Stomach smooth muscle (tissue), 2 donors: ENCODE data around the gene RIC3.

Experiments used
- H3K27ac ChIP-seq: one replicate; pipeline ENCODE4 v1.7.0; 2013; ENCODE audit warnings: mild to moderate bottlenecking, low read length, inconsistent platforms
- H3K27me3 ChIP-seq, 2 donors: one replicate each; pipeline ENCODE4 v1.7.0; 2013; ENCODE audit warnings: low read length in 2 of 2; ENCODE audit not compliant: insufficient read depth in 2 of 2, control insufficient read depth in 1 of 2
- H3K36me3 ChIP-seq, 2 donors: one replicate each; pipeline ENCODE4 v1.7.0; 2013; ENCODE audit warnings: low read length in 2 of 2; ENCODE audit not compliant: control insufficient read depth in 2 of 2, insufficient read depth in 2 of 2
- H3K4me1 ChIP-seq: one replicate; pipeline ENCODE4 v1.7.0; 2013; ENCODE audit warnings: low read length; ENCODE audit not compliant: control insufficient read depth, insufficient read depth
- H3K4me3 ChIP-seq, 2 donors: one replicate each; pipeline ENCODE4 v1.7.0; 2013; ENCODE audit warnings: low read length in 2 of 2
- H3K9ac ChIP-seq, 2 donors: one replicate each; pipeline ENCODE4 v1.7.0; 2013; ENCODE audit warnings: low read length in 2 of 2, mild to moderate bottlenecking in 1 of 2
- H3K9me3 ChIP-seq, 2 donors: one replicate each; pipeline ENCODE4 v1.7.0; 2013; ENCODE audit warnings: low read length in 2 of 2; ENCODE audit not compliant: control insufficient read depth in 2 of 2
- donor health status: healthy.
- donor health status: Pancreatic carcinoma.

Gene RIC3

GRCh38 chr11:8103909-8104308, 64.9 kb downstream of the RIC3 start:
- no peaks in the 10 kb centered on the region for H3K4me1 ChIP-seq
- H3K36me3 ChIP-seq, result peaks cover 20 to 44% of the 10 kb centered on the region in 2 donors
- no peaks in the 10 kb centered on the region for H3K27me3 ChIP-seq
- no peak overlapping the region for H3K4me3 ChIP-seq
- H3K9ac ChIP-seq, result no peak overlapping the region
- no peak overlapping the region for H3K27ac ChIP-seq
- H3K9me3 ChIP-seq, result no peaks in the 10 kb centered on the region

- no peak overlapping the region for H3K27ac ChIP-seq
- H3K36me3 ChIP-seq, result peaks cover 26 to 44% of the 10 kb centered on the region in 2 donors
- no peak overlapping the region for H3K9ac ChIP-seq
Observed at GRCh38 chr11:8102965-8103364, 65.9 kb downstream of the RIC3 start.

GRCh38 chr11:8102296-8102915, 66.4 kb downstream of the RIC3 start:
- no peaks in the 10 kb centered on the region for H3K9me3 ChIP-seq
- no peak overlapping the region for H3K27ac ChIP-seq
- no peak overlapping the region for H3K4me3 ChIP-seq
- no peaks in the 10 kb centered on the region for H3K4me1 ChIP-seq
- H3K27me3 ChIP-seq, result no peaks in the 10 kb centered on the region
- peaks cover 26 to 44% of the 10 kb centered on the region in 2 donors for H3K36me3 ChIP-seq
- H3K9ac ChIP-seq, result no peak overlapping the region

More at GRCh38 chr11:8102965-8103364, 65.9 kb downstream of the RIC3 start:
- Histone ChIP-seq H3K4me1 (no peaks in the 10 kb centered on the region), H3K4me3 (no peak overlapping the region), H3K9me3 (no peaks in the 10 kb centered on the region), H3K27me3 (no peaks in the 10 kb centered on the region)

GRCh38 chr11:8101421-8101820, 67.4 kb downstream of the RIC3 start:
- peaks cover 26 to 48% of the 10 kb centered on the region in 2 donors for H3K36me3 ChIP-seq
- no peaks in the 10 kb centered on the region for H3K4me1 ChIP-seq
- no peaks in the 10 kb centered on the region for H3K27me3 ChIP-seq
- no peak overlapping the region for H3K27ac ChIP-seq
- no peak overlapping the region for H3K9ac ChIP-seq
- H3K4me3 ChIP-seq, result no peak overlapping the region
- no peaks in the 10 kb centered on the region for H3K9me3 ChIP-seq

- Histone ChIP-seq H3K36me3 (peaks cover 24 to 49% of the 10 kb centered on the region in 2 donors), H3K4me3 (no peak overlapping the region), H3K4me1 (no peaks in the 10 kb centered on the region), H3K9ac (no peak overlapping the region), H3K27me3 (no peaks in the 10 kb centered on the region), H3K27ac (no peak overlapping the region), H3K9me3 (no peaks in the 10 kb centered on the region)
Observed at GRCh38 chr11:8100605-8101004, 68.2 kb downstream of the RIC3 start.

- Histone ChIP-seq H3K27ac (no peak overlapping the region), H3K27me3 (no peaks in the 10 kb centered on the region), H3K9ac (no peak overlapping the region), H3K9me3 (no peaks in the 10 kb centered on the region), H3K4me3 (no peak overlapping the region), H3K36me3 (peaks cover 21 to 49% of the 10 kb centered on the region in 2 donors), H3K4me1 (no peaks in the 10 kb centered on the region)
Observed at GRCh38 chr11:8100158-8100557, 68.7 kb downstream of the RIC3 start.

- Histone ChIP-seq H3K4me1 (no peaks in the 10 kb centered on the region), H3K9ac (no peak overlapping the region), H3K4me3 (no peak overlapping the region), H3K36me3 (peaks cover 24 to 46% of the 10 kb centered on the region in 2 donors), H3K27ac (no peak overlapping the region), H3K27me3 (no peaks in the 10 kb centered on the region), H3K9me3 (no peaks in the 10 kb centered on the region)
Observed at GRCh38 chr11:8099291-8099899, 69.4 kb downstream of the RIC3 start.

GRCh38 chr11:8098879-8099278, 69.9 kb downstream of the RIC3 start:
- Histone ChIP-seq H3K9me3 (no peaks in the 10 kb centered on the region), H3K27me3 (no peaks in the 10 kb centered on the region), H3K4me1 (no peaks in the 10 kb centered on the region), H3K27ac (no peak overlapping the region), H3K9ac (no peak overlapping the region), H3K36me3 (peaks cover 24 to 44% of the 10 kb centered on the region in 2 donors), H3K4me3 (no peak overlapping the region)

- Histone ChIP-seq H3K27ac (no peak overlapping the region), H3K9ac (no peak overlapping the region), H3K36me3 (peaks cover 24 to 43% of the 10 kb centered on the region in 2 donors), H3K4me3 (no peak overlapping the region), H3K27me3 (no peaks in the 10 kb centered on the region), H3K4me1 (no peaks in the 10 kb centered on the region), H3K9me3 (no peaks in the 10 kb centered on the region)
Observed at GRCh38 chr11:8098361-8098760, 70.5 kb downstream of the RIC3 start.

- Histone ChIP-seq H3K4me3 (no peak overlapping the region), H3K36me3 (peaks cover 24 to 42% of the 10 kb centered on the region in 2 donors), H3K27me3 (no peaks in the 10 kb centered on the region), H3K9me3 (no peaks in the 10 kb centered on the region), H3K27ac (no peak overlapping the region), H3K4me1 (peaks cover 2% of the 10 kb centered on the region), H3K9ac (no peak overlapping the region)
Observed at GRCh38 chr11:8097926-8098325, 70.9 kb downstream of the RIC3 start.

- Histone ChIP-seq H3K9me3 (no peaks in the 10 kb centered on the region), H3K9ac (no peak overlapping the region), H3K27ac (no peak overlapping the region), H3K36me3 (peaks cover 24 to 39% of the 10 kb centered on the region in 2 donors), H3K27me3 (no peaks in the 10 kb centered on the region), H3K4me3 (no peak overlapping the region), H3K4me1 (peaks cover 6% of the 10 kb centered on the region)
Observed at GRCh38 chr11:8097468-8097867, 71.4 kb downstream of the RIC3 start.
